Hepatocyte (in vitro differentiated cells): Measurements from ENCODE around the gene STRN. TPM values are rescaled to one million over a fixed set of nuclear protein-coding genes. Genes with fewer than 3 reads are reported as not detected.
A peak's percentile ranks its signal among the peaks of the same experiment; 100 is the strongest.

Experiments
- DNase-seq: peaks from one replicate; pipeline ENCODE4 v3.0.0-alpha.2; 2016; ENCODE audit warnings: low spot score
- H2AFZ ChIP-seq: fragments of 200-600 bp; sonication (generic); 2 replicates; pipeline ENCODE4 v1.6.0; 2016; ENCODE audit warnings: antibody characterized with exemption, mild to moderate bottlenecking
- H3K27ac ChIP-seq: fragments of 200-600 bp; sonication (generic); 2 replicates; pipeline ENCODE4 v1.5.1; 2016; ENCODE audit warnings: mild to moderate bottlenecking
- H3K27me3 ChIP-seq: fragments of 200-600 bp; sonication (generic); 2 replicates; pipeline ENCODE4 v1.6.1; 2016
- H3K36me3 ChIP-seq: fragments of 200-600 bp; sonication (generic); replicated peaks from 2 replicates; pipeline ENCODE4 v1.5.1; 2016; ENCODE audit warnings: low read depth; ENCODE audit not compliant: insufficient read depth
- H3K4me1 ChIP-seq: fragments of 200-600 bp; sonication (generic); 2 replicates; pipeline ENCODE4 v1.5.1; 2016; ENCODE audit warnings: mild to moderate bottlenecking, moderate library complexity; ENCODE audit not compliant: insufficient read depth
- H3K4me2 ChIP-seq: fragments of 200-600 bp; sonication (generic); 2 replicates; pipeline ENCODE4 v1.6.0; 2016
- H3K4me3 ChIP-seq: fragments of 200-600 bp; sonication (generic); 2 replicates; pipeline ENCODE4 v1.5.1; 2016; ENCODE audit warnings: mild to moderate bottlenecking
- H3K79me2 ChIP-seq: fragments of 200-600 bp; sonication (generic); 2 replicates; pipeline ENCODE4 v1.6.0; 2017; ENCODE audit warnings: mild to moderate bottlenecking
- H3K9me2 ChIP-seq: fragments of 200-600 bp; sonication (generic); replicated peaks from 2 replicates; pipeline ENCODE4 v1.6.0; 2017; ENCODE audit warnings: mild to moderate bottlenecking; ENCODE audit not compliant: insufficient read depth
- H3K9me3 ChIP-seq: fragments of 200-600 bp; sonication (generic); 2 replicates; pipeline ENCODE4 v1.5.1; 2016; ENCODE audit warnings: low read depth, mild to moderate bottlenecking
- H4K20me1 ChIP-seq: fragments of 200-600 bp; sonication (generic); 2 replicates; pipeline ENCODE4 v1.6.0; 2016; ENCODE audit warnings: mild to moderate bottlenecking; ENCODE audit not compliant: insufficient read depth, poor library complexity, severe bottlenecking
- CTCF ChIP-seq: fragments of 200-600 bp; sonication (generic); IDR thresholded peaks from 2 replicates; pipeline ENCODE4 v1.5.1; 2016; ENCODE audit warnings: antibody characterized with exemption, mild to moderate bottlenecking; ENCODE audit not compliant: poor library complexity
- EZH2 ChIP-seq: fragments of 200-600 bp; sonication (generic); IDR thresholded peaks from 2 replicates; pipeline ENCODE4 v1.6.1; 2016; ENCODE audit warnings: antibody characterized with exemption, mild to moderate bottlenecking, borderline replicate concordance
- EZH2phosphoT487 ChIP-seq: fragments of 200-600 bp; sonication (generic); IDR thresholded peaks from one replicate; pipeline ENCODE4 v1.6.1; 2018; ENCODE audit warnings: antibody characterized with exemption, mild to moderate bottlenecking, low read depth, moderate library complexity; ENCODE audit not compliant: unreplicated experiment, severe bottlenecking
- WGBS: methylation state at CpG from one replicate; pipeline ENCODE4 v1.1.6; 2016; ENCODE audit warnings: low lambda C conversion rate; ENCODE audit errors: missing lambda C conversion rate; 5-methylcytosine and 5-hydroxymethylcytosine counted together
- polyA plus RNA-seq: library from polyadenylated mRNA; unstranded; fragments of >200 nt; fragmentation: Nextera tagmentation; extraction: Ambion mirVana; gene quantifications from 2 replicates; pipeline ENCODE4 v1.2.1, GENCODE V29; 2016
- total RNA-seq: library from RNA; depleted of rRNA; stranded (reverse); fragments of >200 nt; gene quantifications from 2 replicates; pipeline ENCODE4 v1.2.3, GENCODE V29; 2014

The STRN gene
- total RNA-seq (13.9 and 14.1 TPM in 2 replicates), polyA plus RNA-seq (4.4 TPM in 2 replicates)

- Histone ChIP-seq H3K79me2 (peaks cover 33% of the 10 kb centered on the region), H3K27ac (peak within 1 kb of the TSS; percentile 96), H2AFZ (peak within 1 kb of the TSS; percentile 93), H3K9me3 (no peaks in the 10 kb centered on the region), H3K4me1 (peaks cover 9% of the 10 kb centered on the region), H3K4me3 (peak within 1 kb of the TSS; percentile 63), H3K4me2 (peak within 1 kb of the TSS; percentile 87), H3K9me2 (no peaks in the 10 kb centered on the region), H3K27me3 (no peaks in the 10 kb centered on the region), H3K36me3 (no peaks in the 10 kb centered on the region), H4K20me1 (no peaks in the 10 kb centered on the region)
- TF ChIP-seq EZH2phosphoT487, result no peak
- no peak for TF ChIP-seq EZH2
- no peak for TF ChIP-seq CTCF
- DNase-seq, result peak; percentile 99
- WGBS, result 2% methylated on average over 62 of the region's 91 CpGs
These were observed at the start of gene STRN for GRCh38 chr2:36966370-36967235. STRN (minus strand) TSS chr2:36966536; CDS start chr2:36966463, 73 bp downstream.

DNA sequence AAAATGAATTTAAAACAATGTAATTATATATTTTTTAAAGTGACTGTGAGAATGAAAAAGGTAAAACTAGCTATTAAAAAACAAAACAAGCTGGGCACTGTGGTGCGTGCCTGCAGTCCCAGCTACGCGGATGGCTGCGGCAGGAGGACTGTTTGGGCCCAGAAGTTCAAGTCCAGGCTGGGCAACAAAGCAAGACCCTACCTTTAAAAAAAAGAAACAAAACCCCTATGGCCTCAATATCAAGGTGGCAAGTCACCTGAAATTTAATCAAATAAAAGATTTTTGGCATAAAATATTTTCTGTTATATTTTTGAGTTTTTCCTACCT, 46.9 kb upstream of the STRN start:
- no peaks in the 10 kb centered on the region for H3K36me3 ChIP-seq
- H4K20me1 ChIP-seq, result no peaks in the 10 kb centered on the region
- 100% methylated on average over 4 of the region's 4 CpGs for WGBS
- no peak overlapping the region for H2AFZ ChIP-seq
- H3K9me3 ChIP-seq, result no peaks in the 10 kb centered on the region
- no peak for DNase-seq
- H3K4me1 ChIP-seq, result no peaks in the 10 kb centered on the region
- no peaks in the 10 kb centered on the region for H3K79me2 ChIP-seq
- H3K4me2 ChIP-seq, result no peak overlapping the region
- H3K4me3 ChIP-seq, result no peak overlapping the region
- TF ChIP-seq EZH2 (no peak), CTCF (no peak), EZH2phosphoT487 (no peak)
- no peaks in the 10 kb centered on the region for H3K9me2 ChIP-seq
- no peak overlapping the region for H3K27ac ChIP-seq
- H3K27me3 ChIP-seq, result no peaks in the 10 kb centered on the region

GRCh38 chr2:37011130-37011529, 44.8 kb upstream of the STRN start:
- no peak for DNase-seq
- Histone ChIP-seq H3K27ac (no peak overlapping the region), H3K27me3 (no peaks in the 10 kb centered on the region), H4K20me1 (no peaks in the 10 kb centered on the region), H2AFZ (no peak overlapping the region), H3K36me3 (no peaks in the 10 kb centered on the region), H3K4me2 (no peak overlapping the region), H3K79me2 (no peaks in the 10 kb centered on the region), H3K9me2 (no peaks in the 10 kb centered on the region), H3K4me3 (no peak overlapping the region), H3K9me3 (no peaks in the 10 kb centered on the region), H3K4me1 (no peaks in the 10 kb centered on the region)
- TF ChIP-seq EZH2 (no peak), CTCF (no peak), EZH2phosphoT487 (no peak)
- WGBS, result 89% methylated on average over 5 of the region's 5 CpGs
